Lower leg skin (tissue), 4 donors: ENCODE results near the gene LPIN3. TPM values are rescaled to one million over a fixed set of nuclear protein-coding genes. Genes with fewer than 3 reads are reported as not detected.

Experiments
- DNase-seq, 2 donors: peaks; one replicate each; pipeline ENCODE4 v3.0.0-alpha.2; 2019; ENCODE audit warnings: low spot score in 2 of 2
- H3K4me3 ChIP-seq: fragments of 200-600 bp; sonication (generic); 2 replicates; pipeline ENCODE4 v1.5.1; 2017; ENCODE audit warnings: mild to moderate bottlenecking, low read depth; ENCODE audit not compliant: poor library complexity, severe bottlenecking
- CTCF ChIP-seq, 3 donors: fragments of 450-650 bp; IDR thresholded peaks; one replicate each; pipeline ENCODE4 v1.5.1; 2016; ENCODE audit warnings: antibody characterized with exemption in 3 of 3, mild to moderate bottlenecking in 3 of 3, moderate library complexity in 2 of 3
- POLR2A ChIP-seq, 2 donors: fragments of 450-650 bp; IDR thresholded peaks; one replicate each; pipeline ENCODE4 v1.6.1; 2016 to 2017; ENCODE audit warnings: antibody characterized with exemption in 2 of 2, mild to moderate bottlenecking in 1 of 2, moderate library complexity in 1 of 2
- WGBS, 2 donors: methylation state at CpG; one replicate each; pipeline ENCODE4 v1.1.5; 2018; 5-methylcytosine and 5-hydroxymethylcytosine counted together
- intact Hi-C: fragments of 100-400 bp; cut with DNase I; formaldehyde crosslinking; loops from one replicate; pipeline ENCODE4 v1.15.0; 2023; ENCODE audit warnings: low total_unique reads
- total RNA-seq, 4 donors: library from RNA; depleted of rRNA; stranded (reverse); fragments of >200 nt; gene quantifications; one replicate each; pipeline ENCODE4 v1.1.0, GENCODE V29; 2016

The LPIN3 gene
- total RNA-seq, 4 donors from 2014 or later: 53.3 to 135 (median 66.6) TPM

DNA sequence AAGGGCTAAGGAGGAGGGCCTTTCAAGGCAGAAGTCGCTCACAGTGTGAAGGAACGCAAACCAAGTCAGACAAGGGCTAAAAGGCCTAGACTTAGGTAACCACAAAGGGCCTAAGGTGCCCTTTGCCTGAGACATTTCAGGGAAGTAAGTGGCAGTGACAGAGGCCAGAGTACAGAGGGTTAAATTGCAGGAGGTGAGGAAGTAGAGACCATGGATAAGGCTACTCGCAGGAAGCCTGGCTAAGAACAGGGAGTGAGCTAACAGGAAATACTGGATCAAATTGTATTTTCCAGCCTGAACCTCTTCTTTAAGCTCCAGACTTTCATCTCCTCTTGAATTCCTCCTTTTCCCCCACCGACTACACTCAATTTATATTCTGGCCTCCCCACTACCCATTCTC is 39.7 kb upstream of the LPIN3 start:
- H3K4me3 ChIP-seq: no peak overlapping the region
- intact Hi-C loops: no loop called here
- 80 to 81% methylated on average over 4 of the region's 4 CpGs for WGBS, 2 donors
- no peak for TF ChIP-seq CTCF (IDR thresholded peaks at IDR 0.05)
- TF ChIP-seq POLR2A (IDR thresholded peaks at IDR 0.05): no peak
- DNase-seq: no peak

- WGBS, 2 donors: 86 to 89% methylated on average over 1 of the region's 1 CpG
- no peak overlapping the region for H3K4me3 ChIP-seq
- no peak for DNase-seq
- TF ChIP-seq POLR2A (IDR thresholded peaks at IDR 0.05): no peak
- TF ChIP-seq CTCF (IDR thresholded peaks at IDR 0.05): no peak
- intact Hi-C loops: no loop called here
Observed at GRCh38 chr20:41304002-41304401, 36.6 kb upstream of the LPIN3 start.

DNA sequence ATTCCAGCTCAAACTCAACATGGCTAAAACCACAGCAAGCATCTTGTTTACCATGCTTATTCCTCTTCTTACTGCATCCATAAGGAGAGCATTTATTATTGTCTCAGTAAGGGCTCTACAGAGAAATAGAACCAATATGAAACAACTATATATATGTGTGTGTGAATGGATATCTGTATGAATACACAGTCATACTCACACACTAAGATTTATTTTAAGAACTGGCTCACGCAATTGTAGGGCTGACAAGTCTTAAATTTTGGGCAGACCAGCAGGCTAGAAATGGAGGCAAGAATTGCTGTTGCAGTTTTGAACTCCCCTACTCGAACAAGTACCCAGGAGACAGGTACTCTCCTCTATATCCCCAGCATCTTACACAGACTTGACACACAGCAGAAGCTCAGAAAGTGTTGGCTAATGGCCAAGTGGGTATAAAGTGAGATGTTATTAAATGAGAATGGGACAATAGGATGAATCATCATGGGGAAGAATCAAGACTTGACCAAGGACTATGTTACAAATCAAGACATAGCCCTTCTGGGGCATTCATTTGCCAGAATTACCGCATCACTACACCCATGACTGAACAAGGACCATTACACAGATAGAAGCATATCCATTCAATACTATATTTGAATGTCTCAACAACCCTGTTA is 36.1 kb upstream of the LPIN3 start:
- H3K4me3 ChIP-seq: no peak overlapping the region
- WGBS, 2 donors: 96 to 98% methylated on average over 3 of the region's 3 CpGs
- intact Hi-C loops: no loop called here
- TF ChIP-seq POLR2A (IDR thresholded peaks at IDR 0.05): no peak
- TF ChIP-seq CTCF (IDR thresholded peaks at IDR 0.05): no peak
- DNase-seq: no peak

GRCh38 chr20:41306061-41306727 is 34.4 kb upstream of the LPIN3 start:
- WGBS, 2 donors: 88 to 90% methylated on average over 5 of the region's 5 CpGs
- no peak for TF ChIP-seq CTCF (IDR thresholded peaks at IDR 0.05)
- no peak for TF ChIP-seq POLR2A (IDR thresholded peaks at IDR 0.05)
- no peak for DNase-seq
- H3K4me3 ChIP-seq: no peak overlapping the region
- intact Hi-C loops: no loop called here

DNA sequence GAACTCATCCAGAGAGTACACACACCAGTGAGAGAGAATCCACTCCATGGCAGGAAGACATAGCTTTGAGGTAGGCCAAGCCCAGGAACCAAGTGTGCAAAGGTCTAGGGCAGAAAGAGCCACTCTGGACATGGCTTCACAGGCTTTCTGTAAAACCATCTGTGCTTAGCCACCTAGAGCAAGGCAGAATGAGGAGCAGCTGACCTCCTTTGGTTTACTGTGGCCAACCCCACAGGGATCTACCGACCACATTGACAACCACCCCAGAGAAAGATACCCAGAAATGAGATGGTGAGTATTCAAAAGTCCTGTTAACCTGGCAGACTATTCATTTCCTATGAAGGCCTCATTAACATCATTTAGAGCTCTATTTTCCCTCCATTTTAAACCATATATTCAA is 33.6 kb upstream of the LPIN3 start:
- DNase-seq: no peak
- no peak for TF ChIP-seq CTCF (IDR thresholded peaks at IDR 0.05)
- TF ChIP-seq POLR2A (IDR thresholded peaks at IDR 0.05): no peak
- 94 to 100% methylated on average over 1 of the region's 1 CpG for WGBS, 2 donors
- no peak overlapping the region for H3K4me3 ChIP-seq
- intact Hi-C loops: no loop called here
